D721Med (cell line): ENCODE results near the gene VEGFC.

Experiments used
- DNase-seq: peaks from one replicate; pipeline ENCODE4 v3.0.0; 2011; ENCODE audit warnings: low spot score; ENCODE audit not compliant: insufficient read length
- FAIRE-seq: peaks from 2 replicates; lab custom pipeline; 2011; peaks lifted over from hg19 to GRCh38; lab: Jason Lieb, UNC
- CTCF ChIP-seq: IDR thresholded peaks from 2 replicates; pipeline ENCODE4 v1.5.1; 2012; ENCODE audit warnings: mild to moderate bottlenecking, control low read depth; ENCODE audit not compliant: insufficient read depth; ENCODE audit errors: missing control alignments

Gene VEGFC

GRCh38 chr4:176676901-176677300 lies 115.8 kb downstream of the VEGFC start:
- DNase-seq, result no peak
- no peak for TF ChIP-seq CTCF
- FAIRE-seq, result no peak

DNA sequence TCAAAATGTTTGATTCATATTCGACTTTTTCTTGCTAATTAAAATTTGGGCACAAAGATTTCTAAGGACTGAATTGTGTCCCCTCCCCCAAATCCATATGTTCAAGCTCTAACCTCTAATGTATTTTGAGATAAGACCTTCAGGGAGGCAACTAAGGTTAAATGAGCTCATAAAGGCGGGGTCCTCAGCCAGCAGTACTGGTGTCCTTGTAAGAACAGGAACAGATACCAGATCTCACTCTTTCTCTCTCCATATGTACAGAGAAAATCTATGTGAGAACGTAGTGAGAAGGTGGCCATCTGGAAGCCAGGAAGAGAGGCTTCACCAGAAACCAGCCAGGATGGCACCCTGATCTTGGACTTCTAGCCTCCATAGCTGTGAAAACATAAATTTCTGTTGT lies 116.9 kb downstream of the VEGFC start:
- no peak for TF ChIP-seq CTCF
- FAIRE-seq (no peak), DNase-seq (no peak)

DNA sequence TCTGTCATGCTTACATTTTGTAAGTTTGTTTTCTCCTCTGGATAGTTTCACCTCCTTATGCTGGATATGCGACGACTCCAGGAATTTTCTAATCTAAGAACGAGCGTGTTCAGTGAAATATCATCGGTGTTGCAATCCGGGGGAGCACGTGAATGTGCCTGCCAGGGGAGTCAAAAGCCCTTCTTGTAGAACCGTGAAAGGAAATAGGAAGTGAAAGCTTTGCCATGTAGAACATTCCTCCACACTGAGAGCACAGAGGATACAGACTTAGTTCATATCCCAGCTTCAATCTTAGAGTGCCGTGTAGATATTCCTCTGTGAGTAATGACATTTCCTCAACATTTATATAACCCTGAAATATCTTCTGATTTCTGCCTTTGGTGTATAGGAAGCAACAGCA lies 121.2 kb downstream of the VEGFC start:
- FAIRE-seq, result no peak

GRCh38 chr4:176668324-176668723 lies 124.4 kb downstream of the VEGFC start:
- DNase-seq, result no peak
- no peak for TF ChIP-seq CTCF
- no peak for FAIRE-seq

More for the DNA sequence above, 121.2 kb downstream of the VEGFC start:
- no peak for DNase-seq
- no peak for TF ChIP-seq CTCF

- TF ChIP-seq CTCF, result no peak
- DNase-seq, result no peak
- no peak for FAIRE-seq
Measured at GRCh38 chr4:176664964-176665363, 127.8 kb downstream of the VEGFC start.

- FAIRE-seq, result no peak
- TF ChIP-seq CTCF, result no peak
Measured at GRCh38 chr4:176660561-176660960, 132.2 kb downstream of the VEGFC start.

DNA sequence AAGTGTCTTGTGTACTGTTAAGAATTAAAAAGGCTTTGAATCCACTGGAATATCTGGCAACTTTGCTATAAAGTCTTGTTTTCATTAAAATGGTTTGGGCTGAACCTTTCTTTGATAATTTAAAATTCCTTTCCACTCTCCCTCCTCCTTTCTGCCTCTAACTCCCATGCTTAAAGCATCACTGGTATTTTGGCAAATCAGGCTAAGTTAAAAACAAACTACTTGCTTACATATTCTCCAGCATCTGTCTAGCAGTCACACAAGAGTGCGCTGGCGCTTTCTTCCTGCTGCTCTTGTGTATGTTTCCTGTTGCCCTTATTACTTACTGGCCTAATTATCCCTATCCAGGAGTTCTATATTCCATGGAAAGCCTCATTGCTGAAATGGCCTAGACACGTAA lies 136.6 kb downstream of the VEGFC start:
- TF ChIP-seq CTCF, result no peak
- no peak for DNase-seq
- no peak for FAIRE-seq

More at GRCh38 chr4:176660561-176660960, 132.2 kb downstream of the VEGFC start:
- no peak for DNase-seq
